OCI-LY3 (cell line): Measurements from ENCODE around the gene PPP1R12B.

Experiments
- H2AFZ ChIP-seq: fragments of 200-600, 300-600 bp; shearing (Covaris generic); 2 replicates; pipeline ENCODE4 v1.6.0; 2014; ENCODE audit warnings: antibody characterized with exemption, low read depth, low read length
- H3K27ac ChIP-seq: fragments of 200-600, 300-600 bp; sonication (generic); 2 replicates; pipeline ENCODE4 v1.5.1; 2014; ENCODE audit warnings: mild to moderate bottlenecking, low read length, moderate library complexity, mixed read lengths
- H3K27me3 ChIP-seq: fragments of 200-600, 300-600 bp; sonication (generic); 2 replicates; pipeline ENCODE4 v1.6.1; 2014; ENCODE audit warnings: low read depth, low read length, mixed read lengths
- H3K36me3 ChIP-seq: fragments of 200-600, 300-600 bp; sonication (generic); replicated peaks from 2 replicates; pipeline ENCODE3; 2014; ENCODE audit warnings: low read depth, low read length, mixed read lengths
- H3K4me1 ChIP-seq: fragments of 300-600, 200-600 bp; sonication (generic); 2 replicates; pipeline ENCODE4 v1.6.1; 2014; ENCODE audit warnings: low read length, mixed read lengths
- H3K4me2 ChIP-seq: fragments of 200-600, 300-600 bp; sonication (generic); 2 replicates; pipeline ENCODE4 v1.6.1; 2014; ENCODE audit warnings: low read length, mixed read lengths
- H3K4me3 ChIP-seq: fragments of 300-600, 200-600 bp; sonication (generic); 2 replicates; pipeline ENCODE4 v1.5.1; 2014; ENCODE audit warnings: antibody characterized with exemption, mild to moderate bottlenecking, low read length, moderate library complexity
- H3K79me2 ChIP-seq: fragments of 300-600, 200-600 bp; shearing (Covaris generic); 2 replicates; pipeline ENCODE4 v1.6.1; 2014; ENCODE audit warnings: mild to moderate bottlenecking, low read length, mixed read lengths
- H3K9ac ChIP-seq: fragments of 300-600, 200-600 bp; shearing (Covaris generic); 2 replicates; pipeline ENCODE4 v1.6.0; 2014; ENCODE audit warnings: mild to moderate bottlenecking, low read length, moderate library complexity
- H3K9me3 ChIP-seq: fragments of 200-600, 300-600 bp; shearing (Covaris generic); 2 replicates; pipeline ENCODE4 v1.6.1; 2014; ENCODE audit warnings: low read length, mixed read lengths; ENCODE audit not compliant: insufficient read depth
- H4K20me1 ChIP-seq: fragments of 200-600, 300-600 bp; sonication (generic); 2 replicates; pipeline ENCODE4 v1.6.1; 2016; ENCODE audit warnings: low read length, mixed read lengths; ENCODE audit not compliant: insufficient read depth
- EZH2phosphoT487 ChIP-seq: fragments of 200-600 bp; shearing (Covaris generic); IDR thresholded peaks from 2 replicates; pipeline ENCODE4 v1.6.1; 2018; ENCODE audit warnings: antibody characterized with exemption, mixed run types, low read depth
- TF ChIP-seq, protein P1 (sequence below): fragments of 200-600, 300-600 bp; sonication (generic); IDR thresholded peaks from 2 replicates; pipeline ENCODE4 v1.5.1; 2014; ENCODE audit warnings: antibody characterized with exemption, low read length, low read depth

Gene PPP1R12B

DNA sequence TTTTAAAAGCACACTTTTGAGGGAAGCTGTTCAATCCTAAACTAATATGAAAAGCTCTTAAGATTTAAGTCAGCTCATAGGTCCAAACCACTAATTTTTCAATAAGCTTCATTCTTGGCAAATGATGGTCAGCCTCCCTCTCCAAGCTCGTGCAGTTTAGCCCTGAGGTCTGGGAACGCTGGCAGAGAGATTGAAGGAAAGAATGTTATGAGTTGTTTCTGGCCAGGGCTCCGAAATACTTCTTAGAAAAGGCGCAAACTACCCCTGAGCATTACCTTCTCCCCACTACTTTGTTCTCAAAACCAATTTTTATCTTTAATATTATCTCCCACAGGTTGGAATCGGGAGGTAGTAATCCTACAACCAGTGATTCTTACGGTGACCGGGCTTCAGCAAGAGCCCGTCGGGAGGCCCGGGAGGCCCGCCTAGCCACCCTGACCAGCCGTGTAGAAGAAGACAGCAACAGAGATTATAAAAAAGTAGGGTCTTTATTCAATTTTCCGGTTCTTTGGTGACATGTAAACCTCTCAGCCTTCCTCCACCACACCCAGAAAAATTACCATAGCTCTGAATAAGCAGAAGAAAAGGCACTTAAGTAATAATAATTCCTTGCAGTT is 214.1 kb downstream of the PPP1R12B start:
- Histone ChIP-seq H3K4me2 (no peak overlapping the region), H3K9me3 (no peaks in the 10 kb centered on the region), H3K9ac (no peak overlapping the region), H3K27me3 (no peaks in the 10 kb centered on the region), H3K79me2 (no peaks in the 10 kb centered on the region), H3K36me3 (no peaks in the 10 kb centered on the region), H3K4me3 (no peak overlapping the region), H4K20me1 (no peaks in the 10 kb centered on the region), H3K27ac (no peak overlapping the region), H2AFZ (no peak overlapping the region), H3K4me1 (peaks cover 37% of the 10 kb centered on the region)
- TF ChIP-seq, protein P1, sequence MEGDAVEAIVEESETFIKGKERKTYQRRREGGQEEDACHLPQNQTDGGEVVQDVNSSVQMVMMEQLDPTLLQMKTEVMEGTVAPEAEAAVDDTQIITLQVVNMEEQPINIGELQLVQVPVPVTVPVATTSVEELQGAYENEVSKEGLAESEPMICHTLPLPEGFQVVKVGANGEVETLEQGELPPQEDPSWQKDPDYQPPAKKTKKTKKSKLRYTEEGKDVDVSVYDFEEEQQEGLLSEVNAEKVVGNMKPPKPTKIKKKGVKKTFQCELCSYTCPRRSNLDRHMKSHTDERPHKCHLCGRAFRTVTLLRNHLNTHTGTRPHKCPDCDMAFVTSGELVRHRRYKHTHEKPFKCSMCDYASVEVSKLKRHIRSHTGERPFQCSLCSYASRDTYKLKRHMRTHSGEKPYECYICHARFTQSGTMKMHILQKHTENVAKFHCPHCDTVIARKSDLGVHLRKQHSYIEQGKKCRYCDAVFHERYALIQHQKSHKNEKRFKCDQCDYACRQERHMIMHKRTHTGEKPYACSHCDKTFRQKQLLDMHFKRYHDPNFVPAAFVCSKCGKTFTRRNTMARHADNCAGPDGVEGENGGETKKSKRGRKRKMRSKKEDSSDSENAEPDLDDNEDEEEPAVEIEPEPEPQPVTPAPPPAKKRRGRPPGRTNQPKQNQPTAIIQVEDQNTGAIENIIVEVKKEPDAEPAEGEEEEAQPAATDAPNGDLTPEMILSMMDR, result no peak
- no peak for TF ChIP-seq EZH2phosphoT487

DNA sequence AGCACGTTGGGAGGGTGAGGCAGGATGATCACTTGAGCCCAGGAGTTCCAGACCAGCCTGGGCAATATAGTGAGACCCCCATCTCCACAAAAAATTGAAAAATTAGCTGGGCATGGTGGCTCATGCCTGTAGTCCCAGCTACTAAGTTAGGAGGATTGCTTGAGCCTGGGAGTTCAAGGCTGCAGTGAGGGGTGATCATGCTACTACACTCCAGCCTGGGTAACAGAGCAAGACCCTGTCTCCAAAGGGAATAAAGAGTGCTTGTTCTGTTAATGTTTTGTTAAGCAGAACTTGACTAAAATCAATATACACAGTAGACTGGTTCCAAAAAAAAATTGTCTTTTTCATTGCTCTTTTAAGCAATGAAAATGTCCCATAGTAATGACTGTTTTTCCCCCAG is 215.3 kb downstream of the PPP1R12B start:
- no peak overlapping the region for H3K9ac ChIP-seq
- H2AFZ ChIP-seq, result no peak overlapping the region
- H4K20me1 ChIP-seq, result no peaks in the 10 kb centered on the region
- TF ChIP-seq EZH2phosphoT487, result no peak
- TF ChIP-seq, protein P1, result no peak
- H3K79me2 ChIP-seq, result no peaks in the 10 kb centered on the region
- peaks cover 41% of the 10 kb centered on the region for H3K4me1 ChIP-seq
- no peaks in the 10 kb centered on the region for H3K27me3 ChIP-seq
- H3K4me2 ChIP-seq, result no peak overlapping the region
- no peak overlapping the region for H3K4me3 ChIP-seq
- no peaks in the 10 kb centered on the region for H3K9me3 ChIP-seq
- no peak overlapping the region for H3K27ac ChIP-seq
- peaks cover 2% of the 10 kb centered on the region for H3K36me3 ChIP-seq

DNA sequence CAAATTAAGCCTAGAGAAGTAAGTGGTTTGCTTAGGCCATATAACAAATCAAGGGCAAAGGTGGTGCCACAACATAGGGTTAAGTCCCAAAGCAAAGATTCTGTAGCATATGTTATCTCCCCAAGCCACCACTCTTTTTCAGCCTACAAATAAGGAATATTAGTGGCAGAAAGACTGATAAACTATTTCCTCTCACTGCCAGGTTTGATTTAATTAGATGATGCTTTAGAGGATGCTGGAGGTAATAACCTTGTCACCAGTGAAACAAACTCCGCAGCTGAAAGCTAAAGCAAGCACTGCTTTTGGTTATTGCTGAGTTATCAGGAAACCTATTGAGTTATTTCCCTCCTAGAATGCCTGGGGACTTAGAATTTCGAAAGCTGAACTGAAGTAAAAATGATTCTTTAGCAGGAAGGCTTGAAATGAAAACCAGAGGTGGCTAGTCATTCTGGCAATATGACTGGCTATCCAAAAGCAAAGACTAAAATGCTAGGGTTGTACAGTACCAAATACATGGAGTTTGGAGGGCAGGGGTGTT is 216.5 kb downstream of the PPP1R12B start:
- Histone ChIP-seq H3K9ac (peak overlapping the region; percentile 12; the same call in 1 of the 2 replicates), H3K9me3 (no peaks in the 10 kb centered on the region), H3K4me3 (peak overlapping the region; percentile 20), H4K20me1 (no peaks in the 10 kb centered on the region), H3K79me2 (no peaks in the 10 kb centered on the region), H2AFZ (no peak overlapping the region), H3K27ac (peak overlapping the region; percentile 48), H3K36me3 (peaks cover 2% of the 10 kb centered on the region), H3K4me2 (peak overlapping the region; percentile 62), H3K27me3 (no peaks in the 10 kb centered on the region), H3K4me1 (peaks cover 41% of the 10 kb centered on the region)
- no peak for TF ChIP-seq EZH2phosphoT487

DNA sequence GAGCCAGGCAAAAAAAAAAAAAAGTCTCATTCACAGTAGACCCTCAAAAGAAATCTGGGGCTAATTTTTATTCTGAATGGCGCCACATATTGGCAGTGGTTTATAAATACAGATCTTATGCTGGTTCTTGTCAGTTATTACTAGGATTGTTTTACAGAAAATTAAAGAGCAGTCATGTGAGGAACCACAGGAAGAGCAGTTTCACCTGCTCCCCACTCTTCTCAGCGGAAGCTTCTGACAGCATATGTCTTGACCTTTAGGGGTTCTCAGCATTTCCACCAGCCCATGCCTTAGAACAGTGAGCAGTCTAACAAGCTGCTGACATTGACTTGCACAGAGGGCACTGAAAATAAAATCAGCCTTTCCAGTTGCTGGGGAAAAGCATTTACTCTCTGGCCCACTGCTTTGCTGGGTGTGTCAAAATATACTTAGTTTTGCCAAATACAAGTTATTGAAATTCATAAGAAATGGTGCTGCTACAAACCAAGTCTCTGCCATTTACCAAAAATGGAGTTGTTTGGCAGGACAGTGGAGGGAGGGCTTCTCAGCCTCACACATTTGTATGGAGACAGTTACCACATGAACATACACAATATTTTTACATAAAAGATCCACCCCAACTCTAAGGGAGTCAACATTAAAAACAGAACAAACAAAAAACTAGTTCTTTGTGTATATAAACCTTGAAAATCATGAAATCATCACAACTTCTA is 217.5 kb downstream of the PPP1R12B start:
- H4K20me1 ChIP-seq, result no peaks in the 10 kb centered on the region
- TF ChIP-seq, protein P1, result peak; percentile 72
- no peak for TF ChIP-seq EZH2phosphoT487
- H3K27ac ChIP-seq, result peak overlapping the region; percentile 48
- peaks cover 41% of the 10 kb centered on the region for H3K4me1 ChIP-seq
- H3K27me3 ChIP-seq, result no peaks in the 10 kb centered on the region
- peak overlapping the region; percentile 12; the same call in 1 of the 2 replicates for H3K9ac ChIP-seq
- peak overlapping the region; percentile 20 for H3K4me3 ChIP-seq
- H3K4me2 ChIP-seq, result peak overlapping the region; percentile 62
- H3K9me3 ChIP-seq, result no peaks in the 10 kb centered on the region
- H3K36me3 ChIP-seq, result peaks cover 2% of the 10 kb centered on the region
- H2AFZ ChIP-seq, result no peak overlapping the region
- no peaks in the 10 kb centered on the region for H3K79me2 ChIP-seq
